ENCODE results near the gene FRG1.

- TF ChIP-seq POLR2A (IDR thresholded peaks at IDR 0.05) (no peak), EP300 (IDR thresholded peaks at IDR 0.05) (no peak)
- TF ChIP-seq, protein P1, sequence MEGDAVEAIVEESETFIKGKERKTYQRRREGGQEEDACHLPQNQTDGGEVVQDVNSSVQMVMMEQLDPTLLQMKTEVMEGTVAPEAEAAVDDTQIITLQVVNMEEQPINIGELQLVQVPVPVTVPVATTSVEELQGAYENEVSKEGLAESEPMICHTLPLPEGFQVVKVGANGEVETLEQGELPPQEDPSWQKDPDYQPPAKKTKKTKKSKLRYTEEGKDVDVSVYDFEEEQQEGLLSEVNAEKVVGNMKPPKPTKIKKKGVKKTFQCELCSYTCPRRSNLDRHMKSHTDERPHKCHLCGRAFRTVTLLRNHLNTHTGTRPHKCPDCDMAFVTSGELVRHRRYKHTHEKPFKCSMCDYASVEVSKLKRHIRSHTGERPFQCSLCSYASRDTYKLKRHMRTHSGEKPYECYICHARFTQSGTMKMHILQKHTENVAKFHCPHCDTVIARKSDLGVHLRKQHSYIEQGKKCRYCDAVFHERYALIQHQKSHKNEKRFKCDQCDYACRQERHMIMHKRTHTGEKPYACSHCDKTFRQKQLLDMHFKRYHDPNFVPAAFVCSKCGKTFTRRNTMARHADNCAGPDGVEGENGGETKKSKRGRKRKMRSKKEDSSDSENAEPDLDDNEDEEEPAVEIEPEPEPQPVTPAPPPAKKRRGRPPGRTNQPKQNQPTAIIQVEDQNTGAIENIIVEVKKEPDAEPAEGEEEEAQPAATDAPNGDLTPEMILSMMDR (IDR thresholded peaks at IDR 0.05), result no peak
These were observed 19.6 kb upstream of the FRG1 start for GRCh38 chr4:189921058-189921457.
